HEK293T (cell line): ENCODE data around the gene IL17RD.

ENCODE experiments used
- BHLHE40 ChIP-seq: fragments of 450-650 bp; IDR thresholded peaks from 2 replicates; pipeline ENCODE4 v1.6.1; 2016; ENCODE audit warnings: mild to moderate bottlenecking, moderate library complexity, borderline replicate concordance
- ELF4 ChIP-seq: fragments of 450-650 bp; IDR thresholded peaks from 2 replicates; pipeline ENCODE4 v1.6.1; 2017; ENCODE audit warnings: antibody characterized with exemption
- FOXA1 ChIP-seq: fragments of 450-650 bp; IDR thresholded peaks from 2 replicates; pipeline ENCODE4 v1.6.1; 2016; ENCODE audit warnings: mild to moderate bottlenecking
- FOXK2 ChIP-seq: fragments of 450-650 bp; IDR thresholded peaks from 2 replicates; pipeline ENCODE4 v1.6.1; 2016; ENCODE audit warnings: mild to moderate bottlenecking
- FOXM1 ChIP-seq: fragments of 450-650 bp; IDR thresholded peaks from 2 replicates; pipeline ENCODE4 v1.6.1; 2017; ENCODE audit warnings: mild to moderate bottlenecking, borderline replicate concordance
- HDGF ChIP-seq: fragments of 450-650 bp; IDR thresholded peaks from 2 replicates; pipeline ENCODE4 v1.6.1; 2017; ENCODE audit warnings: antibody characterized with exemption, borderline replicate concordance
- L3MBTL2 ChIP-seq: fragments of 450-650 bp; conservative IDR thresholded peaks from 2 replicates; pipeline ENCODE4 v1.6.1; 2016; ENCODE audit warnings: mild to moderate bottlenecking
- LEF1 ChIP-seq: fragments of 450-650 bp; IDR thresholded peaks from 2 replicates; pipeline ENCODE4 v1.6.1; 2017; ENCODE audit warnings: mild to moderate bottlenecking, borderline replicate concordance
- NFRKB ChIP-seq: fragments of 450-650 bp; IDR thresholded peaks from 2 replicates; pipeline ENCODE4 v1.6.1; 2016; ENCODE audit warnings: mild to moderate bottlenecking, moderate library complexity
- PKNOX1 ChIP-seq: fragments of 450-650 bp; IDR thresholded peaks from 2 replicates; pipeline ENCODE4 v1.6.1; 2016
- SUZ12 ChIP-seq: fragments of 450-650 bp; IDR thresholded peaks from 2 replicates; pipeline ENCODE4 v1.6.1; 2016; ENCODE audit warnings: mild to moderate bottlenecking
- TARDBP ChIP-seq: fragments of 450-650 bp; IDR thresholded peaks from 2 replicates; pipeline ENCODE4 v1.6.1; 2016
- ZNF384 ChIP-seq: fragments of 450-650 bp; IDR thresholded peaks from 2 replicates; pipeline ENCODE4 v1.6.1; 2016

GRCh38 chr3:57082481-57082880 lies 82.7 kb downstream of the IL17RD start:
- TF ChIP-seq SUZ12: no peak
- no peak for TF ChIP-seq ZNF384
- TF ChIP-seq TARDBP: no peak
- no peak for TF ChIP-seq HDGF
- TF ChIP-seq FOXA1: no peak
- no peak for TF ChIP-seq BHLHE40
- no peak for TF ChIP-seq L3MBTL2
- TF ChIP-seq FOXM1: no peak
- no peak for TF ChIP-seq ELF4
- no peak for TF ChIP-seq FOXK2
- no peak for TF ChIP-seq LEF1
- TF ChIP-seq PKNOX1: no peak
- no peak for TF ChIP-seq NFRKB
